Sigmoid colon (tissue), 4 donors: ENCODE measurements around the gene AP2S1.

Experiments
- EP300 ChIP-seq, 4 donors: sonication (generic); formaldehyde crosslinking; IDR thresholded peaks; one replicate each; pipeline ENCODE4 v1.6.1; 2017; ENCODE audit warnings: antibody characterized with exemption in 4 of 4
- POLR2A ChIP-seq, 2 donors: fragments of 450-650 bp; IDR thresholded peaks; one replicate each; pipeline ENCODE4 v1.6.1; 2016; ENCODE audit warnings: antibody characterized with exemption in 2 of 2, mild to moderate bottlenecking in 2 of 2, moderate library complexity in 2 of 2
- POLR2AphosphoS5 ChIP-seq, 4 donors: sonication (generic); formaldehyde crosslinking; IDR thresholded peaks; one replicate each; pipeline ENCODE4 v1.6.1; 2017; ENCODE audit warnings: antibody characterized with exemption in 4 of 4
- TF ChIP-seq, protein P1 (sequence below), 4 experiments: fragments of 450-650 bp in 3 of 4; fragments of 200-600 bp in 1 of 4; IDR thresholded peaks; one replicate each; pipeline ENCODE4 v1.5.1; 2016 to 2019; ENCODE audit warnings: antibody characterized with exemption in 4 of 4, mild to moderate bottlenecking in 3 of 4, moderate library complexity in 2 of 4

GRCh38 chr19:46872967-46873366, 22.3 kb upstream of the AP2S1 start:
- TF ChIP-seq, protein P1, sequence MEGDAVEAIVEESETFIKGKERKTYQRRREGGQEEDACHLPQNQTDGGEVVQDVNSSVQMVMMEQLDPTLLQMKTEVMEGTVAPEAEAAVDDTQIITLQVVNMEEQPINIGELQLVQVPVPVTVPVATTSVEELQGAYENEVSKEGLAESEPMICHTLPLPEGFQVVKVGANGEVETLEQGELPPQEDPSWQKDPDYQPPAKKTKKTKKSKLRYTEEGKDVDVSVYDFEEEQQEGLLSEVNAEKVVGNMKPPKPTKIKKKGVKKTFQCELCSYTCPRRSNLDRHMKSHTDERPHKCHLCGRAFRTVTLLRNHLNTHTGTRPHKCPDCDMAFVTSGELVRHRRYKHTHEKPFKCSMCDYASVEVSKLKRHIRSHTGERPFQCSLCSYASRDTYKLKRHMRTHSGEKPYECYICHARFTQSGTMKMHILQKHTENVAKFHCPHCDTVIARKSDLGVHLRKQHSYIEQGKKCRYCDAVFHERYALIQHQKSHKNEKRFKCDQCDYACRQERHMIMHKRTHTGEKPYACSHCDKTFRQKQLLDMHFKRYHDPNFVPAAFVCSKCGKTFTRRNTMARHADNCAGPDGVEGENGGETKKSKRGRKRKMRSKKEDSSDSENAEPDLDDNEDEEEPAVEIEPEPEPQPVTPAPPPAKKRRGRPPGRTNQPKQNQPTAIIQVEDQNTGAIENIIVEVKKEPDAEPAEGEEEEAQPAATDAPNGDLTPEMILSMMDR (IDR thresholded peaks at IDR 0.05) = no peak
- TF ChIP-seq POLR2AphosphoS5 (IDR thresholded peaks at IDR 0.05) = no peak
- TF ChIP-seq EP300 (IDR thresholded peaks at IDR 0.05) = no peak
- no peak for TF ChIP-seq POLR2A (IDR thresholded peaks at IDR 0.05)
